LNCaP clone FGC (cell line): ENCODE measurements around the gene ACTL10.
"Not testable (repeated sequence)": the region's sequence is repeated elsewhere in the genome, so short reads cannot be mapped to it uniquely, and the experiment has no call there.

ENCODE experiments used
- DNase-seq: peaks from one replicate; pipeline ENCODE4 v3.0.0-alpha.2; 2011; ENCODE audit warnings: low read depth
- H3K4me3 ChIP-seq: 2 replicates; pipeline ENCODE4 v1.5.1; 2011; ENCODE audit warnings: mild to moderate bottlenecking, low read depth, low read length, control low read depth
- TF ChIP-seq, protein P1 (sequence below): IDR thresholded peaks from 2 replicates; pipeline ENCODE4 v1.5.1; 2012; ENCODE audit warnings: mild to moderate bottlenecking; ENCODE audit not compliant: control insufficient read depth, insufficient read depth; ENCODE audit errors: extremely low read depth

The ACTL10 gene

GRCh38 chr20:33629533-33629932 lies 37.2 kb upstream of the ACTL10 start:
- H3K4me3 ChIP-seq, result no peak overlapping the region
- TF ChIP-seq, protein P1, sequence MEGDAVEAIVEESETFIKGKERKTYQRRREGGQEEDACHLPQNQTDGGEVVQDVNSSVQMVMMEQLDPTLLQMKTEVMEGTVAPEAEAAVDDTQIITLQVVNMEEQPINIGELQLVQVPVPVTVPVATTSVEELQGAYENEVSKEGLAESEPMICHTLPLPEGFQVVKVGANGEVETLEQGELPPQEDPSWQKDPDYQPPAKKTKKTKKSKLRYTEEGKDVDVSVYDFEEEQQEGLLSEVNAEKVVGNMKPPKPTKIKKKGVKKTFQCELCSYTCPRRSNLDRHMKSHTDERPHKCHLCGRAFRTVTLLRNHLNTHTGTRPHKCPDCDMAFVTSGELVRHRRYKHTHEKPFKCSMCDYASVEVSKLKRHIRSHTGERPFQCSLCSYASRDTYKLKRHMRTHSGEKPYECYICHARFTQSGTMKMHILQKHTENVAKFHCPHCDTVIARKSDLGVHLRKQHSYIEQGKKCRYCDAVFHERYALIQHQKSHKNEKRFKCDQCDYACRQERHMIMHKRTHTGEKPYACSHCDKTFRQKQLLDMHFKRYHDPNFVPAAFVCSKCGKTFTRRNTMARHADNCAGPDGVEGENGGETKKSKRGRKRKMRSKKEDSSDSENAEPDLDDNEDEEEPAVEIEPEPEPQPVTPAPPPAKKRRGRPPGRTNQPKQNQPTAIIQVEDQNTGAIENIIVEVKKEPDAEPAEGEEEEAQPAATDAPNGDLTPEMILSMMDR, result no peak
- DNase-seq, result no peak

- DNase-seq, result no peak
- no peak overlapping the region for H3K4me3 ChIP-seq
- TF ChIP-seq, protein P1, result no peak
Measured at GRCh38 chr20:33629979-33630378, 36.8 kb upstream of the ACTL10 start.

GRCh38 chr20:33630507-33630906 lies 36.2 kb upstream of the ACTL10 start:
- TF ChIP-seq, protein P1, result no peak
- DNase-seq, result no peak
- no peak overlapping the region for H3K4me3 ChIP-seq

GRCh38 chr20:33631910-33632309 lies 34.8 kb upstream of the ACTL10 start:
- not testable (repeated sequence) for DNase-seq, H3K4me3 ChIP-seq

DNA sequence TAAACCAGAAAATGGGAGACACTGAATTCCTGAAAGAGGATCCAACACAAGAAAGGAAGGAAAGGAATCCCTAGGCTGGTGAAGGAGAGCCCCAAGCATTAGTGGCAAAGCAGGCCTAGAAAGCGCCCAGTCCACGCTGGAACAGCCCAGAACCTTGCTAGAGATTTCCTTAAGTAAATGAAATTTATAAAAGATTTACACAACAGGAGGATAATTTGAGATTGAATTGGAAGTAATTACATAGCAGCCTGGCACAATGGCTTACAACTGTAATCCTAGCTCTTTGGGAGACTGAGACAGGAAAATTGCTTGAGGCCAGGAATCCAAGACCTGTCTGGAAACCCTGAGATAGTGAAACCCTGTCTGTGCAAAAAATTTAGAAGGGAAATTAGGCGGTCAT lies 31.4 kb upstream of the ACTL10 start:
- DNase-seq, result no peak
- TF ChIP-seq, protein P1, result no peak
- no peak overlapping the region for H3K4me3 ChIP-seq

DNA sequence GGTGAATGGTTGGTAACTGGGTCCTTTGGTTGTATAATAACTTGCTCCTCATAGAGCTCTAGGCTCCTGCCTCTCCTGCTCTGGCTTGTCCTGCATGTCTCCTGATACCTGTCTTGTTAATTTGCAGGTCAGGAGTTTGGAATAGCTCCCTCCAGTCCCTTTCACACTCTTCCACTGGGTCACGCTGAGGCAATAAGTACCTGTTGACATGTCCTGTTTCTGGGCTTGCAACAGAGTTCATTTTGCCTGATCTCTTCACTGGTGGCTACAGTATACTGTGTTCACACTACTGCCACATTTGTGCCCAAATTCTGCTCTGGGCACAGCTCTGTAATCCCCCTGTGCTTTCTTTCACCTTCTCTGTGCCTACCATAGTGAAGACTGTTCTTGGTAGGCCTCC lies 30.0 kb upstream of the ACTL10 start:
- no peak for DNase-seq
- TF ChIP-seq, protein P1, result no peak
- H3K4me3 ChIP-seq, result no peak overlapping the region

GRCh38 chr20:33640287-33640686 lies 26.5 kb upstream of the ACTL10 start:
- DNase-seq, result no peak
- no peak overlapping the region for H3K4me3 ChIP-seq
- TF ChIP-seq, protein P1, result no peak
